Gastrocnemius medialis (tissue), 4 donors: ENCODE results near the gene CUZD1.

Source experiments
- POLR2A ChIP-seq, 2 donors: fragments of 450-650 bp; IDR thresholded peaks; one replicate each; pipeline ENCODE4 v1.6.1; 2017; ENCODE audit warnings: antibody characterized with exemption in 2 of 2, mild to moderate bottlenecking in 2 of 2, moderate library complexity in 2 of 2
- TF ChIP-seq, protein P1 (sequence below), 5 experiments: fragments of 450-650 bp in 3 of 5; fragments of 200-600 bp in 2 of 5; sonication (generic) in 2 of 5; IDR thresholded peaks in 4 of 5; conservative IDR thresholded peaks in 1 of 5; 1 replicate in 4 of 5; 2 replicates in 1 of 5; pipeline ENCODE4 v1.5.1; 2016 to 2019; ENCODE audit warnings: antibody characterized with exemption in 5 of 5, mild to moderate bottlenecking in 3 of 5, moderate library complexity in 3 of 5

GRCh38 chr10:122786269-122786668 is 59.4 kb downstream of the CUZD1 start:
- TF ChIP-seq, protein P1, sequence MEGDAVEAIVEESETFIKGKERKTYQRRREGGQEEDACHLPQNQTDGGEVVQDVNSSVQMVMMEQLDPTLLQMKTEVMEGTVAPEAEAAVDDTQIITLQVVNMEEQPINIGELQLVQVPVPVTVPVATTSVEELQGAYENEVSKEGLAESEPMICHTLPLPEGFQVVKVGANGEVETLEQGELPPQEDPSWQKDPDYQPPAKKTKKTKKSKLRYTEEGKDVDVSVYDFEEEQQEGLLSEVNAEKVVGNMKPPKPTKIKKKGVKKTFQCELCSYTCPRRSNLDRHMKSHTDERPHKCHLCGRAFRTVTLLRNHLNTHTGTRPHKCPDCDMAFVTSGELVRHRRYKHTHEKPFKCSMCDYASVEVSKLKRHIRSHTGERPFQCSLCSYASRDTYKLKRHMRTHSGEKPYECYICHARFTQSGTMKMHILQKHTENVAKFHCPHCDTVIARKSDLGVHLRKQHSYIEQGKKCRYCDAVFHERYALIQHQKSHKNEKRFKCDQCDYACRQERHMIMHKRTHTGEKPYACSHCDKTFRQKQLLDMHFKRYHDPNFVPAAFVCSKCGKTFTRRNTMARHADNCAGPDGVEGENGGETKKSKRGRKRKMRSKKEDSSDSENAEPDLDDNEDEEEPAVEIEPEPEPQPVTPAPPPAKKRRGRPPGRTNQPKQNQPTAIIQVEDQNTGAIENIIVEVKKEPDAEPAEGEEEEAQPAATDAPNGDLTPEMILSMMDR (IDR thresholded peaks at IDR 0.05 in 4 of 5, conservative IDR thresholded peaks at IDR 0.05 in 1 of 5), result no peak
- TF ChIP-seq POLR2A (IDR thresholded peaks at IDR 0.05), result no peak
